ENCODE data around the gene SYTL5. TPM values are rescaled to one million over a fixed set of nuclear protein-coding genes. Genes with fewer than 3 reads are reported as not detected.

The SYTL5 gene
- polyA plus RNA-seq, 1 donor (not counting 4 experiments of a cell fraction or from before 2014, with no cell fraction given): 0.09 TPM

- H3K9ac ChIP-seq (ENCODE audit: control insufficient read depth, extremely low read depth, insufficient read depth, low read length): no peak overlapping the region
- no peaks in the 10 kb centered on the region for H3K79me2 ChIP-seq (ENCODE audit: control insufficient read depth, insufficient read depth, low read length)
- no peak overlapping the region for H2AFZ ChIP-seq (ENCODE audit: control insufficient read depth, low read length)
- no peaks in the 10 kb centered on the region for H4K20me1 ChIP-seq (ENCODE audit: control insufficient read depth, extremely low read depth, insufficient read depth, low read length)
- no peaks in the 10 kb centered on the region for H3K4me1 ChIP-seq (ENCODE audit: control insufficient read depth, extremely low read depth, insufficient read depth, low read length)
- no peak overlapping the region for H3K4me3 ChIP-seq (ENCODE audit: control insufficient read depth in 2 of 3, extremely low read depth in 1 of 3, insufficient read depth in 2 of 3, low read depth in 1 of 3, low read length in 3 of 3)
- FAIRE-seq: no peak
- DNase-seq (ENCODE audit: low read depth, low spot score): no peak
- H3K4me2 ChIP-seq (ENCODE audit: control insufficient read depth, extremely low read depth, insufficient read depth, low read depth, low read length): no peak overlapping the region
- H3K36me3 ChIP-seq (ENCODE audit: control insufficient read depth in 2 of 2, extremely low read depth in 1 of 2, insufficient read depth in 2 of 2, low read length in 2 of 2): no peaks in the 10 kb centered on the region
- H3K9me1 ChIP-seq (ENCODE audit: control insufficient read depth, extremely low read depth, insufficient read depth, low read length): no peaks in the 10 kb centered on the region
- no peaks in the 10 kb centered on the region for H3K9me3 ChIP-seq (ENCODE audit: control insufficient read depth, low read depth, low read length)
- TF ChIP-seq EZH2 (IDR thresholded peaks at IDR 0.05; ENCODE audit: low read length): no peak
- TF ChIP-seq, protein P1, sequence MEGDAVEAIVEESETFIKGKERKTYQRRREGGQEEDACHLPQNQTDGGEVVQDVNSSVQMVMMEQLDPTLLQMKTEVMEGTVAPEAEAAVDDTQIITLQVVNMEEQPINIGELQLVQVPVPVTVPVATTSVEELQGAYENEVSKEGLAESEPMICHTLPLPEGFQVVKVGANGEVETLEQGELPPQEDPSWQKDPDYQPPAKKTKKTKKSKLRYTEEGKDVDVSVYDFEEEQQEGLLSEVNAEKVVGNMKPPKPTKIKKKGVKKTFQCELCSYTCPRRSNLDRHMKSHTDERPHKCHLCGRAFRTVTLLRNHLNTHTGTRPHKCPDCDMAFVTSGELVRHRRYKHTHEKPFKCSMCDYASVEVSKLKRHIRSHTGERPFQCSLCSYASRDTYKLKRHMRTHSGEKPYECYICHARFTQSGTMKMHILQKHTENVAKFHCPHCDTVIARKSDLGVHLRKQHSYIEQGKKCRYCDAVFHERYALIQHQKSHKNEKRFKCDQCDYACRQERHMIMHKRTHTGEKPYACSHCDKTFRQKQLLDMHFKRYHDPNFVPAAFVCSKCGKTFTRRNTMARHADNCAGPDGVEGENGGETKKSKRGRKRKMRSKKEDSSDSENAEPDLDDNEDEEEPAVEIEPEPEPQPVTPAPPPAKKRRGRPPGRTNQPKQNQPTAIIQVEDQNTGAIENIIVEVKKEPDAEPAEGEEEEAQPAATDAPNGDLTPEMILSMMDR (optimal IDR thresholded peaks at IDR 0.05 in 1 of 3, IDR thresholded peaks at IDR 0.05 in 1 of 3, conservative IDR thresholded peaks at IDR 0.05 in 1 of 3; ENCODE audit: extremely low read depth in 1 of 3, insufficient read depth in 2 of 3, low read length in 3 of 3): no peak
- no peak overlapping the region for H3K27ac ChIP-seq (ENCODE audit: control insufficient read depth, insufficient read depth, low read length)
- no peaks in the 10 kb centered on the region for H3K27me3 ChIP-seq (ENCODE audit: control insufficient read depth, extremely low read depth, insufficient read depth, low read length)
- dilution Hi-C loops (cut with MboI; ENCODE audit: extremely low pct_ligation_motif_present, low sequenced_read_pairs): no loop called here
Observed at GRCh38 chrX:38008658-38009057, 2.3 kb downstream of the SYTL5 start.

DNA sequence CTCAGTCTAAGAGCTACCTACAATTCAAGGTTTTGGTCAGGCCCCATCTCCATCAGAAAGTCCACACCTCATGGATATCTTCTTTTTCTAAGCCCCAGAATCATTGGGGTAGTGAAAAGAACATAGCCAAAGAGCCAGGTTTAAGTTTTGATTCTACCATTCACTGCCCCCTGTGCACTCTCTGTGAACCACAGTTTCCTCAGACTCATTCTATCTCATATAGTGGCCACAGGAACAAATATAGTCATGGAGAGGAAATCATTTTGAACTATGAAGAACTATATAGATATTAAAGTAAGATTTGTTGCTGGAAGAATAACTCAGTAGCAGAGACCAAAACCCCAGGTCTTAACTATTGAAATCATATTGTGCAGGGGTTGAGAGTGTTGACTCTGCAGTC is 3.3 kb downstream of the SYTL5 start:
- Histone ChIP-seq H3K36me3 (ENCODE audit: control insufficient read depth in 2 of 2, extremely low read depth in 1 of 2, insufficient read depth in 2 of 2, low read length in 2 of 2) (no peaks in the 10 kb centered on the region), H3K79me2 (ENCODE audit: control insufficient read depth, insufficient read depth, low read length) (no peaks in the 10 kb centered on the region), H3K4me3 (ENCODE audit: control insufficient read depth in 2 of 3, extremely low read depth in 1 of 3, insufficient read depth in 2 of 3, low read depth in 1 of 3, low read length in 3 of 3) (no peak overlapping the region), H2AFZ (ENCODE audit: control insufficient read depth, low read length) (no peak overlapping the region), H3K9me3 (ENCODE audit: control insufficient read depth, low read depth, low read length) (no peaks in the 10 kb centered on the region), H4K20me1 (ENCODE audit: control insufficient read depth, extremely low read depth, insufficient read depth, low read length) (no peaks in the 10 kb centered on the region), H3K9ac (ENCODE audit: control insufficient read depth, extremely low read depth, insufficient read depth, low read length) (no peak overlapping the region), H3K27me3 (ENCODE audit: control insufficient read depth, extremely low read depth, insufficient read depth, low read length) (no peaks in the 10 kb centered on the region), H3K9me1 (ENCODE audit: control insufficient read depth, extremely low read depth, insufficient read depth, low read length) (no peaks in the 10 kb centered on the region), H3K27ac (ENCODE audit: control insufficient read depth, insufficient read depth, low read length) (no peak overlapping the region), H3K4me2 (ENCODE audit: control insufficient read depth, extremely low read depth, insufficient read depth, low read depth, low read length) (no peak overlapping the region), H3K4me1 (ENCODE audit: control insufficient read depth, extremely low read depth, insufficient read depth, low read length) (no peaks in the 10 kb centered on the region)
- dilution Hi-C loops (cut with MboI; ENCODE audit: extremely low pct_ligation_motif_present, low sequenced_read_pairs): no loop called here
- DNase-seq (ENCODE audit: low read depth, low spot score): no peak
- no peak for FAIRE-seq
- no peak for TF ChIP-seq EZH2 (IDR thresholded peaks at IDR 0.05; ENCODE audit: low read length)
- TF ChIP-seq, protein P1 (optimal IDR thresholded peaks at IDR 0.05 in 1 of 3, IDR thresholded peaks at IDR 0.05 in 1 of 3, conservative IDR thresholded peaks at IDR 0.05 in 1 of 3; ENCODE audit: extremely low read depth in 1 of 3, insufficient read depth in 2 of 3, low read length in 3 of 3): no peak
